ENCODE data around the gene IDE.

GRCh38 chr10:92562424-92562823 is 11.5 kb downstream of the IDE start:
- TF ChIP-seq PPARA (CRISPR knock-in tag; IDR thresholded peaks at IDR 0.05; ENCODE audit: borderline replicate concordance) (no peak), TOX (CRISPR knock-in tag; IDR thresholded peaks at IDR 0.05; ENCODE audit: borderline replicate concordance) (no peak), TSHZ2 (CRISPR knock-in tag; IDR thresholded peaks at IDR 0.05) (no peak), SNAI2 (CRISPR knock-in tag; IDR thresholded peaks at IDR 0.05) (no peak), RARB (CRISPR knock-in tag; IDR thresholded peaks at IDR 0.05) (no peak), GLIS3 (CRISPR knock-in tag; IDR thresholded peaks at IDR 0.05) (no peak), ISL1 (CRISPR knock-in tag; IDR thresholded peaks at IDR 0.05) (no peak), ARNTL (CRISPR knock-in tag; IDR thresholded peaks at IDR 0.05; ENCODE audit: borderline replicate concordance, low read depth) (no peak), ZC3H10 (CRISPR knock-in tag; IDR thresholded peaks at IDR 0.05) (no peak), ZFP3 (CRISPR knock-in tag; IDR thresholded peaks at IDR 0.05) (no peak), ZNF70 (CRISPR knock-in tag; IDR thresholded peaks at IDR 0.05) (no peak), ZNF565 (CRISPR knock-in tag; conservative IDR thresholded peaks at IDR 0.05; ENCODE audit: low read depth) (no peak), TCF4 (CRISPR knock-in tag; IDR thresholded peaks at IDR 0.05; ENCODE audit: borderline replicate concordance) (no peak)
- TF ChIP-seq, protein P1, sequence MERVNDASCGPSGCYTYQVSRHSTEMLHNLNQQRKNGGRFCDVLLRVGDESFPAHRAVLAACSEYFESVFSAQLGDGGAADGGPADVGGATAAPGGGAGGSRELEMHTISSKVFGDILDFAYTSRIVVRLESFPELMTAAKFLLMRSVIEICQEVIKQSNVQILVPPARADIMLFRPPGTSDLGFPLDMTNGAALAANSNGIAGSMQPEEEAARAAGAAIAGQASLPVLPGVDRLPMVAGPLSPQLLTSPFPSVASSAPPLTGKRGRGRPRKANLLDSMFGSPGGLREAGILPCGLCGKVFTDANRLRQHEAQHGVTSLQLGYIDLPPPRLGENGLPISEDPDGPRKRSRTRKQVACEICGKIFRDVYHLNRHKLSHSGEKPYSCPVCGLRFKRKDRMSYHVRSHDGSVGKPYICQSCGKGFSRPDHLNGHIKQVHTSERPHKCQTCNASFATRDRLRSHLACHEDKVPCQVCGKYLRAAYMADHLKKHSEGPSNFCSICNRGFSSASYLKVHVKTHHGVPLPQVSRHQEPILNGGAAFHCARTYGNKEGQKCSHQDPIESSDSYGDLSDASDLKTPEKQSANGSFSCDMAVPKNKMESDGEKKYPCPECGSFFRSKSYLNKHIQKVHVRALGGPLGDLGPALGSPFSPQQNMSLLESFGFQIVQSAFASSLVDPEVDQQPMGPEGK (CRISPR knock-in tag; IDR thresholded peaks at IDR 0.05; ENCODE audit: borderline replicate concordance) = no peak

All from SK-N-SH treated with all-trans-retinoic acid at 6 μM for 48 hours (cell line).